ENCODE results near the gene THADA. TPM values are rescaled to one million over a fixed set of nuclear protein-coding genes. Genes with fewer than 3 reads are reported as not detected.

Gene THADA
- total RNA-seq, 1 donor from 2014 or later: 11.0 TPM

DNA sequence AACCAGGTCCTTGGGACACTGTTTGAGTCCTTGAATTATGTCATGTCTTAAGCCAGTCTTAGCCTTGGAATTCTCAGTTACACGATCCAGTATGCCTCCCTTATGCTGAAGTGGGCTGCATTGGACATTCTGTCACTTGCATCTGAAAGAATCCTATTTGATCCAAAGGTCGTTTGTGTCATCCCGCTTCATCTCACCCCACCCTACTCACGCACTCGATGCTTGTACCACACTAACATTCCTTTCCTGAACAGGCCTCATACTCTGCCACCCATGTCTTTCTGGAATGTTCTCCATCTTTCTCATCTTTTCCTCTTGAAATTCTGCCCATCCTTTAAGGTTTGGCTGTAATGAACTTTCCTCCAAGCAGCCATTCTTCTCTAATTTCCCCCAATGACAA lies 341.5 kb downstream of the THADA start:
- TF ChIP-seq CTCF (conservative IDR thresholded peaks at IDR 0.05; ENCODE audit: low read depth, low read length): no peak
- no peak for DNase-seq (ENCODE audit: low read depth)
- H3K4me3 ChIP-seq (ENCODE audit: low read depth, low read length): no peak overlapping the region

DNA sequence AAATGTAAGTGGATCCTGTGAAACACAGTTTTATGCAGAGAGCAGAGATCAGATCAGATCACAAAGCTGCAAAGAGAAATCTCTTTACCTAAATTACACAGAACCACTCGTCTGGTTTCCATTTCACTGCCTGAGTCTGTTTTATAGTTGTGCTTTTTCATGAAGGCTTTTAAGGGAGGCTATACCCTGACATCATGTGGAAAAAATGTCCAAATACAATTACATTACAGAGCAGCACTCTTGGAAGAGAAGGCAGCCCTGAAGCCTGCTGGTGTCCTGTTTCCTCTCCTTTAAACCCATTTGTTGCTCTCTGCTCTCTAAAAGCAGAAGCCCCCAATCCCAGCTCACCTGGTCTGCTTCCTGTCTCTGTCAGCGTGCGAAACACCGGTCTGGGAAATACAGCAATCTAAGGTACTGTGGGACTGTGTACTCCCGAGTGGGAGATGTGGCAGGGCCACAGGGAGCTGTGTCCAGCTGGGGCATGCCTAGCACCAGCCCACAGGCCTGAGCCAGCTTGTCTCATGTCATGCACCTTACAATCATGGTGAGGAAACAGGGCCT lies 344.6 kb downstream of the THADA start:
- DNase-seq (ENCODE audit: low read depth): no peak
- H3K4me3 ChIP-seq (ENCODE audit: low read depth, low read length): no peak overlapping the region
- no peak for TF ChIP-seq CTCF (conservative IDR thresholded peaks at IDR 0.05; ENCODE audit: low read depth, low read length)

GRCh38 chr2:43250015-43250414 lies 345.8 kb downstream of the THADA start:
- TF ChIP-seq CTCF (conservative IDR thresholded peaks at IDR 0.05; ENCODE audit: low read depth, low read length): no peak
- no peak overlapping the region for H3K4me3 ChIP-seq (ENCODE audit: low read depth, low read length)

DNA sequence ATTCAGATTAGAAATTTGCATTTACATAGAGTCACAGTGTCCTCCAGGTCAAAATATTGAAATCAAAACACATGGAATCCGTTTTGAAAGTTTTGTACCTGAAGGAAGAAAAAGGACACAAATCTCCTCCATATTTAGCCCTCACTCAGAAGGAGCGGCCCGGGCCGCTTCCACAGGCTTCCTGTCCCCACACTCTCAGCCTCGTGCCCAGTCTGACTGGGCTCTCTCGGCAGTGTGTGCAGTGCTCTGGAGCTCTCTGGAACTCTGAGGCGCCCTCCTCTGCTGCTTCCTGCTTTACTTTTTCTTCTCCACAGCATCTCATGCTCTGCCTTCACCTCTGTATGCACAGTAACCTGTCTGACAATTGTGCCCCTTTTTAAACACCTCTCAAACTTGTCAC lies 347.2 kb downstream of the THADA start:
- TF ChIP-seq CTCF (conservative IDR thresholded peaks at IDR 0.05; ENCODE audit: low read depth, low read length): no peak
- no peak overlapping the region for H3K4me3 ChIP-seq (ENCODE audit: low read depth, low read length)
- DNase-seq (ENCODE audit: low read depth): no peak

More at GRCh38 chr2:43250015-43250414, 345.8 kb downstream of the THADA start:
- DNase-seq (ENCODE audit: low read depth): no peak

GRCh38 chr2:43246641-43247040 lies 349.2 kb downstream of the THADA start:
- DNase-seq (ENCODE audit: low read depth): no peak
- H3K4me3 ChIP-seq (ENCODE audit: low read depth, low read length): no peak overlapping the region
- no peak for TF ChIP-seq CTCF (conservative IDR thresholded peaks at IDR 0.05; ENCODE audit: low read depth, low read length)

DNA sequence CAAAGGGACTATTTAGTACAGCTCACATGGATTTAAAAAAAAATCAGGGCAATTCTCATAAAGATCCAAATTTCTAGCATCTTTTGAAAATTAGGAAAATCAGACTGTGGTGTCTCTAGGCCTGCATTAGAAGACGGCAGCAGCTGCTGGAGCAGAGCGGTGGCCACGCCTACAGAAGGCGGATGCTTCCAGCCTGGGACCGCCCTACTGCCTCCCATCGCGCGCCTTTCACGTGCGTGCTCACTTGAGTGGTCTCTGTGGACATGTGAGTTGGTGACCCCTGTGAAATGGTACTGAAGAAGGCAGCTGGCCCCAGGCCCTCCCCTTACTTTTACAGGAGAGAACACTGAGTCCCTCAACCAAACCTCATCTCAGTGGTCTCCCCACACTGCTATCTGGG lies 354.3 kb downstream of the THADA start:
- DNase-seq (ENCODE audit: low read depth): no peak
- H3K4me3 ChIP-seq (ENCODE audit: low read depth, low read length): no peak overlapping the region
- TF ChIP-seq CTCF (conservative IDR thresholded peaks at IDR 0.05; ENCODE audit: low read depth, low read length): no peak

GRCh38 chr2:43240766-43241150 lies 355.1 kb downstream of the THADA start:
- DNase-seq (ENCODE audit: low read depth): no peak
- no peak for TF ChIP-seq CTCF (conservative IDR thresholded peaks at IDR 0.05; ENCODE audit: low read depth, low read length)
- no peak overlapping the region for H3K4me3 ChIP-seq (ENCODE audit: low read depth, low read length)
